HT-29 (cell line): ENCODE measurements around the gene PSMG1. TPM values are rescaled to one million over a fixed set of nuclear protein-coding genes. Genes with fewer than 3 reads are reported as not detected.
A peak's percentile ranks its signal among the peaks of the same experiment; 100 is the strongest.
"Not testable (repeated sequence)": the region's sequence is repeated elsewhere in the genome, so short reads cannot be mapped to it uniquely, and the experiment has no call there.

Source experiments
- DNase-seq: peaks from one replicate; pipeline ENCODE4 v3.0.0-alpha.2; 2015; ENCODE audit warnings: low spot score
- total RNA-seq: library from RNA; depleted of rRNA; stranded (reverse); fragments of >200 nt; shearing (Covaris generic); gene quantifications from 2 replicates; pipeline ENCODE4 v1.2.3, GENCODE V29; 2014

PSMG1 gene
- total RNA-seq, 1 experiment from 2014 or later, result 48.8 TPM

GRCh38 chr21:39157241-39157640 is 26.0 kb downstream of the PSMG1 start:
- not testable (repeated sequence) for DNase-seq

- no peak for DNase-seq
These were observed 27.2 kb downstream of the PSMG1 start for GRCh38 chr21:39156024-39156423.

DNA sequence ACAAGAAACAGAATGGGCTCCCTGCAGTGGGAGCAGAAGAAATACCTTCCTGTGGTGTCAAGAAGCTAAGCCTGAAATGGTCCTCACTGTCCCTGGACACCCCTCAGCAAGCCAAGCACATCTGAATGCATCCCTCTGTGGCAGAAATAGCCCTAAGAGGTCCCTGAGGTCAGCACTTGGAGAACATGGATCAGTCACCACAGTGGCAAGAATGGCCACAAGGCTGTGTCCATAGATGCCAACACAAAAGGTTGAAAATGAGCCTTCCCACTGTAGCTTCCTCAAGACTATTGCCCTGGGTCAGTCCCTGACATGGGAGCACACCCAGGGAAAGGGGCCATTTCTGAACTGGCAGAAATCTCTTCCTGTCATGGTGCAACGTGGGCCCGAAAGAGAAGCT is 27.7 kb downstream of the PSMG1 start:
- no peak for DNase-seq

DNA sequence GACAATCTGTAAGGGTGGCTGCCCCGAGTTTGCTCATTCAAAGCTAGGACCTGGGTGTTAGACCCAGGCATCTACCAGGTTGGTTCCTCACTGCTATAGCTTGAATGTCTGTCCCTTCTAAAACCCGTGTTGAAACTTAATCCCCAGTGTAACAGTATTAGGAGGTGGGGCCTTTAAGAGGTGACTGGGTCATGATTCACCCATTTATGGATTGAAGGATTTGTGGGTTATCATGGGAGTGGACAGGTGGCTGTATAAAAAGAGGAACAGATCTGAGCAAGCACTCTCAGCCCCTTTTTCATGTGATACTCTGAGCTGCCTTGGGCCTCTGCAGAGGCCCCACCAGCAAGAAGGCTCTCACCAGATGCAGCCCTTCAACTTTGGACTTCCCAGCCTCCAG is 29.4 kb downstream of the PSMG1 start:
- DNase-seq, result no peak

DNA sequence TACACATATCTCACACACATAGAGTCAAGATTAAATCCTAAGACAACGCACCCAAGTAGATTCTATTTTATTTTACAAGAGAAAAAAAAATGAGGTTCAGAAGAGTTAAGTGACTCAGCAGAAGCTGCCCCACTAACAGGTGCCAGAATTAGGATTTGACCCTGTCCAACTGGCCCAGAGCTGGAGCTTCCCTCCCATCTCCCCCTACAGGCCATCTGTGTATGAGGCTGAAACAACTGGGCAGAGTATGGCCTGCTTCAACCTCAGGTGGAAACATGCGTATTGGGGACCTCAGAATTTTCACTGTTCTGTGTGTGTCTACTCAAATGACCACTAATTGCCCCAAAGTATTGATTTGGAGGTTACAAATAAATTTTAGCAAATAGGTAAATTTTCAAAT is 29.9 kb downstream of the PSMG1 start:
- peak; percentile 26 for DNase-seq

DNA sequence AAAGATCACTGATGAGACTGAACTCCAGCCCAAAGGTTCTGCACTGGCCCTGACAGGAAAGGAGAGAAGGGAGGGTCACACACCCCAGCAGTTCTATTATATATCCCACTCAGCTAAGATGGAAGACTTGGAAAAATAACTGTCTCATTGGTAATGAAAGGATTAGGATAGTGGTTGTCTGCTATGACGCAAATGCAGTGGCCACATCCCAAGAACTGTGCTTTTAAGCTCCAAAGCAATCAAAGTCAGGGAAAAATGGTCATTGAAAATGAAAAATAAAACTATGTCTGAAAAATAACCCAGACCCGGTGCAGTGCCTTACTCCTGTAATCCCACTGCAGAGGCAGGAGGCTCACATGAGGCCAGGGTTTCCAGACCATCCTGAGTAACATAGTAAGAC is 31.0 kb downstream of the PSMG1 start:
- no peak for DNase-seq

DNA sequence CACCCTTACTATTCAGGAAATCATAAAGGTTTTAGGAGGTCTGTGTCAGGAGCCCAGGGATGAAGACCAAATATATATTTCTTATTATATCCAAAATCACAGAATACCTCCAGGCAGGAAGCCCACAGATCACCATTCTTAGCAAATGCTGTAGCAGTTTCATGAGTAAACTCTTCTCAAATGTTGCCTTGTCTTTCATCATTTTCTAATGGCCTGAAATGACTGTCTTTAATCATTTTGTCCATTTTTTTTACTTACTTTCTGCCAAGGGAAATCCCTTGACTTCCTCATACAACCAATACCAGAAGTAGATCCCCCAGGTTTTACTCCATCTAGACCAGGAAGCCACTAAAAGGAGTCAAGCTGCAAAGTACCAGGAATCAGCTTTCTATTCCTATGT is 32.4 kb downstream of the PSMG1 start:
- DNase-seq, result no peak

- DNase-seq, result no peak
These were observed 32.9 kb downstream of the PSMG1 start for GRCh38 chr21:39150316-39150715.

DNA sequence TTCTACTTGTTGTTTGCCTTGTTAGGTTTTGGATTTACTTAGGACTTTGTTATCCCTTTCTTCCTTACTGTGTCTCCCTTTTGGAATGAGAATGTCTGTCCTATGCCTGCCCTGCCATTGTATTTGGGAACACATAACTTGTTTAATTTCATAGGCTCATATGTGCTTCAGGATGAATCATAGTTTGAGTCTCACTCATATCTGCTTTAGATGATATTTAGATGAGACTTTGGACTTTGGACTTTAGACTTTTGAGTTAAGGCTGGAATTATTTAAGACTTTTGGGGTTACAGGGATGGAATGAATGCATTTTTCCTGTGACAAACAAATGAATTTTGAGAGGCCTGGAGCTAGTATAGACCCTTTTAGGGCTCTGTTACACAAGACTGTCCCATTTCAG is 33.4 kb downstream of the PSMG1 start:
- no peak for DNase-seq

DNA sequence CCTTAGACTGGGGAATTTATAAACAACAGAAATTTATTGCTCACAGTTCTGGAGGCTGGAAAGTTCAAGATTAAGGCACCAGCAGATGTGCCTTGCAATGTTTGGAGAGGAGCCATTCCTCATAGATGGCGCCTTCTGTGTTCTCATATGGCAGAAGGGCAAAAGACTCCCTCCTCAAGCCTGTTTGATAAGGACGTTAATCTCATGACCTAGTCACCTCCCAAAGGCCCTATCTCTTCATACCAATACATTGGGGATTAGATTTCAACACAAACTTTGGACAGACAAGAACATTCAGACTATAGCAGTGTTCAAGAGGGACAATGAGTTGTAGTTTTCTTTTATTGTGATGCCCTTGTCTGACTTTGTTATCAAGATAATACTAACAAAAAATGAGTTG is 34.3 kb downstream of the PSMG1 start:
- DNase-seq, result no peak

GRCh38 chr21:39144191-39144590 is 39.1 kb downstream of the PSMG1 start:
- no peak for DNase-seq

- DNase-seq, result no peak
These were observed 40.3 kb downstream of the PSMG1 start for GRCh38 chr21:39142972-39143371.

GRCh38 chr21:39141502-39141901 is 41.7 kb downstream of the PSMG1 start:
- no peak for DNase-seq

DNA sequence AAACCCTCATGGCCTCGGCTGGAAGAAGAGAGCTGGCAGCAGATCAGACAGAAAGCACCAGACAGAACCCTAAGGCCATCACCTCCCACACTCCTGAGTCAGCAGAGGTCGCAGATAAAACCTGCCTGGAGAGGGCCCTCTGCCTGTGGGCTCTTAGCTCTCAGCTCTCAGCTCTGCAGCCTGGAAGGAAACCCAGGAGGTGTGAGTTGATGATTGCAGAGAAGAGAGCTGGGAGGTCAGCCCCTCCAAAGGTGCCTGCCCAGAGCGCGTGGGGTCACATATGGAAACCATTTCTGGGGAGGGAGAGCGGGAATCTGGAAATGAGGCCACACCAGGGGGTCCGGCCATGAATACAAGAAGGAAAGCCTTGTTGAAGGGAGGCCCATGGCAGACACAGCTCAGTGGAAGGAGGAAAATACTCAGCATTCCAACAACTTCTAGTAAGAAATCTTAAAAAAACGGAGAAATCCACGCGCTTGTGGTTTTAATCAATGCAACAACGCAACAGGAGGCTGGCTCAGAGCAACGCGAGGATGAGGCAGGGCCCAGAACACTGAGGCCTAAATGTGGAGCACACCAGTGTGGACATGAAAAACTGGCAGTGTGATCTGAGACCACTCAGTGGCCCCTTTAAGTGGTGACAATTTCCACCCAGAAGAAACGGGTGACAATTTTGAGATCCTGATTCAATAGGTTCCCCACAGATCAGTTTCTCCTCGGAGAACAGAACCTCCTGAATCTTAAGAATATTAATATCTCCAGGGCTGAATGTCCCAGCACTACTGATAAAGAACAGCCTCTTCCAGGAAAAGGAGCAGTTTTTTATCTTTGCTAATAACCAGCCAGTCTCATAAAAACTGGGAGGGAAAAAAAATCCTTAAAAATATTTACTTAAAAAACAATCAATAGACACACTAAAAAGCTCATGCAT is 45.7 kb downstream of the PSMG1 start:
- peak; percentile 24 for DNase-seq

DNA sequence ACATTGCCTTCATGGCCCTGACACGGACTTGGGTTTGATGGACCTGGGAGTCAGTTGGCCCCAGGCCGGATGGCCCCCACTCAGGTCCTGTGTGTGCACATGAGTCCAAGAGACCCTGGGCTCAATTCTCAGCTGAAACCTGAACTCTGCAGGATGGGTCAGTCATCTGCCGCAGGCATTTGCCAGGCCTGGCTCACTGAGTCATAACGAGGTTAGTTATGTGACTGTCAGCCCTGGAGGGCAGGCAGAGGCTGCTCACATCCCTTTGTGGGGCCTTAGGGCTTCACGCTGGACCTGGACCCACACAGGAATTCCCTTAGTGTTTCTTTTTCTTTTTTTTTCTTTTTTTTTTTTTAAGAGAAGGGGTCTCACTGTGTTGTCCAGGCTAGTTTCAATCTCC is 46.5 kb downstream of the PSMG1 start:
- no peak for DNase-seq

- peak; percentile 53 for DNase-seq
These were observed 47.1 kb downstream of the PSMG1 start for GRCh38 chr21:39136138-39136537.

GRCh38 chr21:39134288-39134810 is 48.9 kb downstream of the PSMG1 start:
- DNase-seq, result no peak

- DNase-seq, result no peak
These were observed 51.0 kb downstream of the PSMG1 start for GRCh38 chr21:39132248-39132647.

DNA sequence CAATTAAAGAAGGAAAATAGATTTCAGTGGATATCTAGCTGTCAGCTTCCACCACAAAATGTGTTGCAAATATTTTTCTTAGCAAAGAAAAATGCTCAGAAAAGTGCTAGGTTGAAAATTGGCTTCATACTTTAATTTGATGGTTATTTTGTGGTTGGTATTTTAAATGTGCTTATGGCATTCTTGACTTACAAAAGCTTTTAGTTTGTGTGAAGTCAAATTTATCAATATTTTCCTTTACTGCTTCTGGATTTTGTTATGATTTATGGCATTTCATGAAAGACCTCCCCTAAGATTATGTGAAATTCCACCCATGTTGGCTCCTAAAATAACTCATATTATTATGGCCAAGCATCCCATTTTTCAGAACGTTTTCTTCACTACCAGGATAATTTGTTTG is 51.5 kb downstream of the PSMG1 start:
- DNase-seq, result no peak

GRCh38 chr21:39127506-39127905 is 55.7 kb downstream of the PSMG1 start:
- DNase-seq, result no peak

- no peak for DNase-seq
These were observed 56.8 kb downstream of the PSMG1 start for GRCh38 chr21:39126486-39126806.

GRCh38 chr21:39125752-39126485 is 57.3 kb downstream of the PSMG1 start:
- DNase-seq, result peak; percentile 75
